ENCODE data around the gene CAV1.

The CAV1 gene

DNA sequence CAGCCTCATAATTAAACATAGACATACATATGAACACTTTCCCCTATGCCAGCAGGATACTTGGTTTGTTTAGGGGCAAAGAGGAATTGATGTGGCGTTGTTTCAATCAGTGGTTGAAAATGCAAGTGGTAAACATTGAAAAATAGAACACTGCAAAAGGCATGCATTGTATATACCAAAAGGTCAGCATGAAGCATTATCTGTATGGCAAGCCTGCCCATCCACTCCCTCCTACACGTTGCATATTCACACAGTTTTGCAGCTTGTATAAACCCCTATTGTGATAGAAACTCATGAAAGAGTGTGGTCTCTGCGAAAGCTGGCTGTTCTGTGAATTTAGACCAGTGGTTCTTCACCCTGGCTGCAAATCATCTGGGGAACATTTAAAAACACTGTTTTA, 17.1 kb downstream of the CAV1 start:
- H3K4me3 ChIP-seq: no peak overlapping the region
- no peak overlapping the region for H3K9ac ChIP-seq (ENCODE audit: insufficient read length)
- no peak for DNase-seq (ENCODE audit: low read depth, low spot score)
- peaks cover 100% of the 10 kb centered on the region for H3K36me3 ChIP-seq (ENCODE audit: insufficient read depth, low read length)
- no peaks in the 10 kb centered on the region for H3K9me3 ChIP-seq (ENCODE audit: low read depth, low read length)
- TF ChIP-seq EZH2 (IDR thresholded peaks at IDR 0.05) (no peak), FOXP2 (optimal IDR thresholded peaks at IDR 0.05; ENCODE audit: control extremely low read depth, extremely low read length, insufficient read depth) (no peak), POLR2AphosphoS5 (IDR thresholded peaks at IDR 0.05; ENCODE audit: borderline replicate concordance, low read depth, low read length) (no peak)
- H3K27ac ChIP-seq: peak overlapping the region; percentile 32

DNA sequence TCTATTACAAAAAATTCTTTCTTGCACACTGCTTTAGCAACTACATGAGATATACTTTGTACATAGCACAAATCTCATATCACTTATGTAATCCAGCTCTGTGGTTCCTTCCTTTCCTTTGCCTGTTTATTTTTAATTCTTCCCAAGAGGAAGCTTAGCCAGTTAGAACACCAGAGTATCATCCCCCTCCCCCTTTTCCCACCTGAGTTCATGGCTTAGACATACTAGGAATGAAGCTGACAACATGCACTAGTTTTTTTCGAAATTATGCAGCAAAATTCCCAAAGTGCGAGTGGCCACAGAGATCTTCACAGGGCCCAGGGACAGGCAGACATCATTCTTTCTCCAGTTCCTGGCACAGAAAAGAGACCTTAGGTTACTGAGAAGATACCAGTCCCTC, 17.8 kb downstream of the CAV1 start:
- Histone ChIP-seq H3K36me3 (ENCODE audit: insufficient read depth, low read length) (peaks cover 100% of the 10 kb centered on the region), H3K9ac (ENCODE audit: insufficient read length) (no peak overlapping the region), H3K4me3 (no peak overlapping the region), H3K27ac (peak overlapping the region; percentile 32), H3K9me3 (ENCODE audit: low read depth, low read length) (no peaks in the 10 kb centered on the region)
- no peak for TF ChIP-seq FOXP2 (optimal IDR thresholded peaks at IDR 0.05; ENCODE audit: control extremely low read depth, extremely low read length, insufficient read depth)
- no peak for TF ChIP-seq EZH2 (IDR thresholded peaks at IDR 0.05)
- no peak for TF ChIP-seq POLR2AphosphoS5 (IDR thresholded peaks at IDR 0.05; ENCODE audit: borderline replicate concordance, low read depth, low read length)
- no peak for DNase-seq (ENCODE audit: low read depth, low spot score)

DNA sequence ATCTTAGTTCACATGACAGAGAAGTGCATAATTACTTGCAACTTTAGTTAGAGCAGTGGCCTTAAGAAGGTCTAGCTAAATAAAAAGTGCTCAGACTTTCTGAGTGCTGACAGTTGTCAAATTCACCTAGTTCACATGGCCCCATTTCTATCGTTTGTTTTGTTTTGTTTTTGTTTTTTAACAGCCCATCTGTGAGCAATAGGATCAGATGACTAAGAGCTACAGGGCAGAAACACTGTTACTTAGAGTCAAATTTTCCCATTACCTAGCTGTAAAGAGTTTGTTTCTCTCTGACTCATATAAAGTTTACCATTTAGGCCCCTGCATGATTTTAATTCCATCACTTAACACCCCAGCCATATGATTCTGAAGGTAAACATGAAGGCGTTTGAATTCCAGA, 18.8 kb downstream of the CAV1 start:
- peak overlapping the region; percentile 33 for H3K27ac ChIP-seq
- H3K9me3 ChIP-seq (ENCODE audit: low read depth, low read length): no peaks in the 10 kb centered on the region
- no peak for DNase-seq (ENCODE audit: low read depth, low spot score)
- no peak overlapping the region for H3K9ac ChIP-seq (ENCODE audit: insufficient read length)
- peaks cover 100% of the 10 kb centered on the region for H3K36me3 ChIP-seq (ENCODE audit: insufficient read depth, low read length)
- TF ChIP-seq EZH2 (IDR thresholded peaks at IDR 0.05) (no peak), POLR2AphosphoS5 (IDR thresholded peaks at IDR 0.05; ENCODE audit: borderline replicate concordance, low read depth, low read length) (no peak), FOXP2 (optimal IDR thresholded peaks at IDR 0.05; ENCODE audit: control extremely low read depth, extremely low read length, insufficient read depth) (no peak)
- no peak overlapping the region for H3K4me3 ChIP-seq

- H3K27ac ChIP-seq: peak overlapping the region; percentile 33
- peaks cover 98% of the 10 kb centered on the region for H3K36me3 ChIP-seq (ENCODE audit: insufficient read depth, low read length)
These were observed 19.7 kb downstream of the CAV1 start for GRCh38 chr7:116544487-116544886.

GRCh38 chr7:116545411-116545993, 20.7 kb downstream of the CAV1 start:
- Histone ChIP-seq H3K9ac (ENCODE audit: insufficient read length) (no peak overlapping the region), H3K9me3 (ENCODE audit: low read depth, low read length) (no peaks in the 10 kb centered on the region), H3K27ac (peak overlapping the region; percentile 33), H3K36me3 (ENCODE audit: insufficient read depth, low read length) (peaks cover 98% of the 10 kb centered on the region), H3K4me3 (no peak overlapping the region)
- no peak for TF ChIP-seq EZH2 (IDR thresholded peaks at IDR 0.05)
- no peak for TF ChIP-seq FOXP2 (optimal IDR thresholded peaks at IDR 0.05; ENCODE audit: control extremely low read depth, extremely low read length, insufficient read depth)
- no peak for TF ChIP-seq POLR2AphosphoS5 (IDR thresholded peaks at IDR 0.05; ENCODE audit: borderline replicate concordance, low read depth, low read length)
- no peak for DNase-seq (ENCODE audit: low read depth, low spot score)

More at GRCh38 chr7:116544487-116544886, 19.7 kb downstream of the CAV1 start:
- no peak for DNase-seq (ENCODE audit: low read depth, low spot score)
- no peak overlapping the region for H3K4me3 ChIP-seq
- no peak overlapping the region for H3K9ac ChIP-seq (ENCODE audit: insufficient read length)
- TF ChIP-seq POLR2AphosphoS5 (IDR thresholded peaks at IDR 0.05; ENCODE audit: borderline replicate concordance, low read depth, low read length): no peak
- TF ChIP-seq FOXP2 (optimal IDR thresholded peaks at IDR 0.05; ENCODE audit: control extremely low read depth, extremely low read length, insufficient read depth): no peak
- no peak for TF ChIP-seq EZH2 (IDR thresholded peaks at IDR 0.05)
- no peaks in the 10 kb centered on the region for H3K9me3 ChIP-seq (ENCODE audit: low read depth, low read length)

- H3K9ac ChIP-seq (ENCODE audit: insufficient read length): no peak overlapping the region
- no peak for TF ChIP-seq POLR2AphosphoS5 (IDR thresholded peaks at IDR 0.05; ENCODE audit: borderline replicate concordance, low read depth, low read length)
- TF ChIP-seq FOXP2 (optimal IDR thresholded peaks at IDR 0.05; ENCODE audit: control extremely low read depth, extremely low read length, insufficient read depth): no peak
- TF ChIP-seq EZH2 (IDR thresholded peaks at IDR 0.05): no peak
- H3K4me3 ChIP-seq: no peak overlapping the region
- no peak overlapping the region; the same call in 1 of the 2 replicates for H3K27ac ChIP-seq
- no peak for DNase-seq (ENCODE audit: low read depth, low spot score)
- no peaks in the 10 kb centered on the region for H3K9me3 ChIP-seq (ENCODE audit: low read depth, low read length)
- H3K36me3 ChIP-seq (ENCODE audit: insufficient read depth, low read length): peaks cover 98% of the 10 kb centered on the region
These were observed 21.2 kb downstream of the CAV1 start for GRCh38 chr7:116546054-116546453.

GRCh38 chr7:116546916-116547315, 22.1 kb downstream of the CAV1 start:
- TF ChIP-seq FOXP2 (optimal IDR thresholded peaks at IDR 0.05; ENCODE audit: control extremely low read depth, extremely low read length, insufficient read depth) (no peak), POLR2AphosphoS5 (IDR thresholded peaks at IDR 0.05; ENCODE audit: borderline replicate concordance, low read depth, low read length) (no peak), EZH2 (IDR thresholded peaks at IDR 0.05) (no peak)
- 0 out of 2 replicates have a peak overlapping the region, but pooled peaks have one; percentile 30 for H3K27ac ChIP-seq
- no peaks in the 10 kb centered on the region for H3K9me3 ChIP-seq (ENCODE audit: low read depth, low read length)
- DNase-seq (ENCODE audit: low read depth, low spot score): no peak
- no peak overlapping the region for H3K4me3 ChIP-seq
- H3K36me3 ChIP-seq (ENCODE audit: insufficient read depth, low read length): peaks cover 98% of the 10 kb centered on the region
- no peak overlapping the region for H3K9ac ChIP-seq (ENCODE audit: insufficient read length)

- no peak overlapping the region for H3K9ac ChIP-seq (ENCODE audit: insufficient read length)
- no peaks in the 10 kb centered on the region for H3K9me3 ChIP-seq (ENCODE audit: low read depth, low read length)
- peaks cover 98% of the 10 kb centered on the region for H3K36me3 ChIP-seq (ENCODE audit: insufficient read depth, low read length)
- no peak overlapping the region for H3K4me3 ChIP-seq
- no peak overlapping the region for H3K27ac ChIP-seq
- TF ChIP-seq FOXP2 (optimal IDR thresholded peaks at IDR 0.05; ENCODE audit: control extremely low read depth, extremely low read length, insufficient read depth) (no peak), EZH2 (IDR thresholded peaks at IDR 0.05) (no peak), POLR2AphosphoS5 (IDR thresholded peaks at IDR 0.05; ENCODE audit: borderline replicate concordance, low read depth, low read length) (no peak; the same call in 1 of the 2 replicates)
- DNase-seq (ENCODE audit: low read depth, low spot score): no peak
These were observed 22.5 kb downstream of the CAV1 start for GRCh38 chr7:116547347-116547746.

- DNase-seq (ENCODE audit: low read depth, low spot score): no peak
- H3K27ac ChIP-seq: peak overlapping the region; percentile 40; the same call in 1 of the 2 replicates
- TF ChIP-seq EZH2 (IDR thresholded peaks at IDR 0.05): no peak
- TF ChIP-seq POLR2AphosphoS5 (IDR thresholded peaks at IDR 0.05; ENCODE audit: borderline replicate concordance, low read depth, low read length): no peak
- no peak for TF ChIP-seq FOXP2 (optimal IDR thresholded peaks at IDR 0.05; ENCODE audit: control extremely low read depth, extremely low read length, insufficient read depth)
These were observed 23.7 kb downstream of the CAV1 start for GRCh38 chr7:116548506-116548905.

More at GRCh38 chr7:116548506-116548905, 23.7 kb downstream of the CAV1 start:
- Histone ChIP-seq H3K4me3 (no peak overlapping the region), H3K9me3 (ENCODE audit: low read depth, low read length) (no peaks in the 10 kb centered on the region), H3K36me3 (ENCODE audit: insufficient read depth, low read length) (peaks cover 98% of the 10 kb centered on the region), H3K9ac (ENCODE audit: insufficient read length) (no peak overlapping the region)
